Progenitor cell of endocrine pancreas (in vitro differentiated cells): ENCODE measurements around the gene BMP7. TPM values are rescaled to one million over a fixed set of nuclear protein-coding genes. Genes with fewer than 3 reads are reported as not detected.

Experiments used
- DNase-seq: peaks from one replicate; pipeline ENCODE4 v3.0.0; 2021; ENCODE audit warnings: low spot score; ENCODE audit not compliant: unreplicated experiment
- H3K27ac Mint-ChIP-seq: 2 replicates; pipeline ENCODE4 v1.8.0; 2021; ENCODE audit warnings: mild to moderate bottlenecking, moderate library complexity, mixed read lengths
- H3K27me3 Mint-ChIP-seq: 2 replicates; pipeline ENCODE4 v1.8.0; 2021; ENCODE audit warnings: mixed read lengths
- H3K36me3 Mint-ChIP-seq: 2 replicates; pipeline ENCODE4 v1.8.0; 2022; ENCODE audit warnings: mixed read lengths; ENCODE audit not compliant: insufficient read depth
- H3K4me1 Mint-ChIP-seq: 2 replicates; pipeline ENCODE4 v1.8.0; 2021; ENCODE audit warnings: low read depth, mixed read lengths
- H3K4me3 Mint-ChIP-seq: 2 replicates; pipeline ENCODE4 v1.8.0; 2021; ENCODE audit warnings: low read depth, mild to moderate bottlenecking, moderate library complexity, mixed read lengths
- H3K9me3 Mint-ChIP-seq: 2 replicates; pipeline ENCODE4 v1.8.0; 2021; ENCODE audit warnings: low read depth, mixed read lengths
- CTCF ChIP-seq: fragments of 200-600 bp; sonication (generic); IDR thresholded peaks from one replicate; pipeline ENCODE4 v1.5.0; 2021; ENCODE audit warnings: antibody characterized with exemption, mild to moderate bottlenecking; ENCODE audit not compliant: unreplicated experiment
- total RNA-seq: library from RNA; stranded (reverse); gene quantifications from 2 replicates; pipeline ENCODE4 v1.2.1, GENCODE V29; 2021

The BMP7 gene
- total RNA-seq, 1 donor from 2014 or later, result 35.4 TPM

- Mint-ChIP-seq H3K27me3 (no peaks in the 10 kb centered on the region), H3K27ac (no peak overlapping the region), H3K36me3 (peaks cover 7% of the 10 kb centered on the region), H3K4me3 (no peak overlapping the region), H3K9me3 (no peaks in the 10 kb centered on the region), H3K4me1 (no peaks in the 10 kb centered on the region)
- no peak for DNase-seq
- no peak for TF ChIP-seq CTCF
These were observed 89.6 kb downstream of the BMP7 start for GRCh38 chr20:57176842-57177241.

- H3K36me3 Mint-ChIP-seq, result peaks cover 11% of the 10 kb centered on the region
- no peaks in the 10 kb centered on the region for H3K9me3 Mint-ChIP-seq
- no peaks in the 10 kb centered on the region for H3K4me1 Mint-ChIP-seq
- no peaks in the 10 kb centered on the region for H3K27me3 Mint-ChIP-seq
- no peak for TF ChIP-seq CTCF
- H3K27ac Mint-ChIP-seq, result no peak overlapping the region
- no peak for DNase-seq
- H3K4me3 Mint-ChIP-seq, result no peak overlapping the region
These were observed 90.9 kb downstream of the BMP7 start for GRCh38 chr20:57175397-57176010.

GRCh38 chr20:57174737-57175136 is 91.7 kb downstream of the BMP7 start:
- H3K4me1 Mint-ChIP-seq, result no peaks in the 10 kb centered on the region
- no peaks in the 10 kb centered on the region for H3K27me3 Mint-ChIP-seq
- peaks cover 17% of the 10 kb centered on the region for H3K36me3 Mint-ChIP-seq
- no peaks in the 10 kb centered on the region for H3K9me3 Mint-ChIP-seq
- TF ChIP-seq CTCF, result no peak
- H3K4me3 Mint-ChIP-seq, result no peak overlapping the region
- no peak overlapping the region for H3K27ac Mint-ChIP-seq
- no peak for DNase-seq

- no peaks in the 10 kb centered on the region for H3K9me3 Mint-ChIP-seq
- H3K27me3 Mint-ChIP-seq, result no peaks in the 10 kb centered on the region
- H3K4me1 Mint-ChIP-seq, result no peaks in the 10 kb centered on the region
- no peak overlapping the region for H3K27ac Mint-ChIP-seq
- no peak overlapping the region for H3K4me3 Mint-ChIP-seq
- DNase-seq, result no peak
- H3K36me3 Mint-ChIP-seq, result peaks cover 18% of the 10 kb centered on the region
- no peak for TF ChIP-seq CTCF
These were observed 92.5 kb downstream of the BMP7 start for GRCh38 chr20:57173986-57174385.

GRCh38 chr20:57173041-57173440 is 93.4 kb downstream of the BMP7 start:
- no peak for DNase-seq
- peaks cover 24% of the 10 kb centered on the region for H3K36me3 Mint-ChIP-seq
- H3K4me1 Mint-ChIP-seq, result peaks cover 2% of the 10 kb centered on the region
- no peak overlapping the region for H3K27ac Mint-ChIP-seq
- H3K27me3 Mint-ChIP-seq, result no peaks in the 10 kb centered on the region
- TF ChIP-seq CTCF, result no peak
- no peak overlapping the region for H3K4me3 Mint-ChIP-seq
- H3K9me3 Mint-ChIP-seq, result no peaks in the 10 kb centered on the region
